Kidney epithelial cell (primary cell): ENCODE data around the gene CCT8. TPM values are rescaled to one million over a fixed set of nuclear protein-coding genes. Genes with fewer than 3 reads are reported as not detected.

Experiments used
- DNase-seq: peaks from one replicate; pipeline ENCODE4 v3.0.0-alpha.2; 2010; ENCODE audit warnings: low read depth
- H3K27me3 ChIP-seq: 2 replicates; pipeline ENCODE4 v1.6.0; 2011; ENCODE audit warnings: low read length; ENCODE audit not compliant: control insufficient read depth, insufficient read depth
- H3K36me3 ChIP-seq: 2 replicates; pipeline ENCODE4 v1.5.1; 2011; ENCODE audit warnings: low read length; ENCODE audit not compliant: control insufficient read depth, insufficient read depth
- H3K4me3 ChIP-seq: 2 replicates; pipeline ENCODE4 v1.5.1; 2011; ENCODE audit warnings: low read depth, mild to moderate bottlenecking, control low read depth, low read length
- total RNA-seq: library from RNA; depleted of rRNA; stranded (reverse); fragments of >200 nt; gene quantifications from 2 replicates; pipeline ENCODE4 v1.2.3, GENCODE V29; 2015
- TF ChIP-seq, protein P1 (sequence below): IDR thresholded peaks from 2 replicates; pipeline ENCODE4 v1.5.1; 2011; ENCODE audit warnings: mild to moderate bottlenecking, moderate library complexity, low read length, control low read depth, inconsistent platforms; ENCODE audit not compliant: insufficient read depth, poor library complexity, severe bottlenecking

CCT8 gene
- total RNA-seq, 1 donor from 2014 or later: 175 TPM

DNA sequence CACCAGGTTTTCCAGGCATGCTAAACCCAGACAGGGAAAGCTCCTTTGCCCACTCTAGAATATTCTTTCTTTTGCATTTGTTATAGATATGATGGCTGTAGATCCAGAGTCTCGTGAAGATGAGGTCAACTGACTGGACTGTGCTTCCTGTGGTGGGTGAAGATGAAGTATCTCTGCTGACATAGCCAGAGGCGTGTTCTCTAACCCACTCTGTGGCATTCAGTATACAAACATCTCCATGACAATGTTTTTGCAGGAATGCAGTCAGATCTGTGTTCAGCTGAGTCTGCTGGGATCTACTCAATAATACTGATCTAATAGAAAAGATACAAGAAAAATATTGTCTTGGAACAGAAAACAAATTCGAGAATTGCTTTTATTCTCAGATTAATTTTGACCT lies 65.6 kb downstream of the CCT8 start:
- Histone ChIP-seq H3K36me3 (no peaks in the 10 kb centered on the region), H3K4me3 (no peak overlapping the region), H3K27me3 (no peaks in the 10 kb centered on the region)
- no peak for DNase-seq
- TF ChIP-seq, protein P1, sequence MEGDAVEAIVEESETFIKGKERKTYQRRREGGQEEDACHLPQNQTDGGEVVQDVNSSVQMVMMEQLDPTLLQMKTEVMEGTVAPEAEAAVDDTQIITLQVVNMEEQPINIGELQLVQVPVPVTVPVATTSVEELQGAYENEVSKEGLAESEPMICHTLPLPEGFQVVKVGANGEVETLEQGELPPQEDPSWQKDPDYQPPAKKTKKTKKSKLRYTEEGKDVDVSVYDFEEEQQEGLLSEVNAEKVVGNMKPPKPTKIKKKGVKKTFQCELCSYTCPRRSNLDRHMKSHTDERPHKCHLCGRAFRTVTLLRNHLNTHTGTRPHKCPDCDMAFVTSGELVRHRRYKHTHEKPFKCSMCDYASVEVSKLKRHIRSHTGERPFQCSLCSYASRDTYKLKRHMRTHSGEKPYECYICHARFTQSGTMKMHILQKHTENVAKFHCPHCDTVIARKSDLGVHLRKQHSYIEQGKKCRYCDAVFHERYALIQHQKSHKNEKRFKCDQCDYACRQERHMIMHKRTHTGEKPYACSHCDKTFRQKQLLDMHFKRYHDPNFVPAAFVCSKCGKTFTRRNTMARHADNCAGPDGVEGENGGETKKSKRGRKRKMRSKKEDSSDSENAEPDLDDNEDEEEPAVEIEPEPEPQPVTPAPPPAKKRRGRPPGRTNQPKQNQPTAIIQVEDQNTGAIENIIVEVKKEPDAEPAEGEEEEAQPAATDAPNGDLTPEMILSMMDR: no peak

DNA sequence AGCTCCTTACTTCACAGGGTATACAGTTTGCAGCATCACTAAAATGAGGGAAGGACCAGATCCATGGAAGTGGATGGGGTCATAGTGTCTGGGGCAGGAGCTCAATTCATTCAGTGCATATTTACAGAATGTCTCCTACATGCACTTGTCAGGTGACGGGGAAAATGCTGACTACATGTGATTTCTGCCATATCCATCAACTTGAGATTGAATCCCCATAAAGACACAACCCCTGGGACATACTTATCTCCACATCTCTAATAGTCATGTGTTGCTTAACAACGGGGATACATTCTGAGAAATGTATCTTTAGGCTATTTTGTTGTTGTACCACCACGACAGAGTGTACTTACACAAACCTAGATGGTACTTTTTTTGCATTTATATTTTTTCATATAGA lies 66.3 kb downstream of the CCT8 start:
- TF ChIP-seq, protein P1: no peak
- no peaks in the 10 kb centered on the region for H3K27me3 ChIP-seq
- DNase-seq: no peak
- no peaks in the 10 kb centered on the region for H3K36me3 ChIP-seq
- no peak overlapping the region for H3K4me3 ChIP-seq

Other genes starting within 250 kb of the CCT8 start
- 21.0 and 21.1 TPM in 2 replicates for gene LTN1, start 80.8 kb downstream of the CCT8 start, total RNA-seq
- 10.7 and 13.6 TPM in 2 replicates for gene RWDD2B, start 54.3 kb downstream of the CCT8 start, total RNA-seq
- gene USP16, start 49.0 kb downstream of the CCT8 start, total RNA-seq: 20.0 and 30.0 TPM in 2 replicates
- gene MAP3K7CL, start 57.0 kb upstream of the CCT8 start, total RNA-seq: 1.4 and 3.0 TPM in 2 replicates
- 34.3 and 37.2 TPM in 2 replicates for gene BACH1, start 225.3 kb upstream of the CCT8 start, total RNA-seq